ENCODE measurements around the gene PAQR4. TPM values are rescaled to one million over a fixed set of nuclear protein-coding genes. Genes with fewer than 3 reads are reported as not detected.

The PAQR4 gene
- total and polyA plus RNA-seq, 2 donors from 2014 or later: 3.5 to 5.9 TPM

GRCh38 chr16:2964475-2965336, 4.4 kb upstream of the PAQR4 start:
- no peak overlapping the region for H3K4me3 ChIP-seq (ENCODE audit: low read length in 3 of 3)
- no peak overlapping the region for H3K27ac ChIP-seq (ENCODE audit: low read depth in 2 of 2, low read length in 2 of 2)
- DNase-seq (peak; percentile 80 to 94 (median 84)), FAIRE-seq (no peak)
- H3K4me1 ChIP-seq (ENCODE audit: control insufficient read depth in 2 of 3, insufficient read depth in 2 of 3, low read depth in 1 of 3, low read length in 3 of 3): peaks cover 0 to 17% (median 0%) of the 10 kb centered on the region in 3 donors
- H3K36me3 ChIP-seq (ENCODE audit: control insufficient read depth in 2 of 3, insufficient read depth in 3 of 3, low read length in 3 of 3): no peaks in the 10 kb centered on the region
- intact Hi-C loops (cut with DNase I): no loop called here
- TF ChIP-seq, protein P1, sequence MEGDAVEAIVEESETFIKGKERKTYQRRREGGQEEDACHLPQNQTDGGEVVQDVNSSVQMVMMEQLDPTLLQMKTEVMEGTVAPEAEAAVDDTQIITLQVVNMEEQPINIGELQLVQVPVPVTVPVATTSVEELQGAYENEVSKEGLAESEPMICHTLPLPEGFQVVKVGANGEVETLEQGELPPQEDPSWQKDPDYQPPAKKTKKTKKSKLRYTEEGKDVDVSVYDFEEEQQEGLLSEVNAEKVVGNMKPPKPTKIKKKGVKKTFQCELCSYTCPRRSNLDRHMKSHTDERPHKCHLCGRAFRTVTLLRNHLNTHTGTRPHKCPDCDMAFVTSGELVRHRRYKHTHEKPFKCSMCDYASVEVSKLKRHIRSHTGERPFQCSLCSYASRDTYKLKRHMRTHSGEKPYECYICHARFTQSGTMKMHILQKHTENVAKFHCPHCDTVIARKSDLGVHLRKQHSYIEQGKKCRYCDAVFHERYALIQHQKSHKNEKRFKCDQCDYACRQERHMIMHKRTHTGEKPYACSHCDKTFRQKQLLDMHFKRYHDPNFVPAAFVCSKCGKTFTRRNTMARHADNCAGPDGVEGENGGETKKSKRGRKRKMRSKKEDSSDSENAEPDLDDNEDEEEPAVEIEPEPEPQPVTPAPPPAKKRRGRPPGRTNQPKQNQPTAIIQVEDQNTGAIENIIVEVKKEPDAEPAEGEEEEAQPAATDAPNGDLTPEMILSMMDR (IDR thresholded peaks at IDR 0.05; ENCODE audit: borderline replicate concordance, extremely low read depth, insufficient read depth): no peak
- no peaks in the 10 kb centered on the region for H3K9me3 ChIP-seq (ENCODE audit: control insufficient read depth in 2 of 3, insufficient read depth in 1 of 3, low read length in 3 of 3)
- no peak overlapping the region for H3K9ac ChIP-seq (ENCODE audit: low read length in 3 of 3)
- H3K27me3 ChIP-seq (ENCODE audit: control insufficient read depth, insufficient read depth, low read length): peaks cover 15% of the 10 kb centered on the region

GRCh38 chr16:2966043-2966807, 2.9 kb upstream of the PAQR4 start:
- H3K9ac ChIP-seq (ENCODE audit: low read length in 3 of 3): no peak overlapping the region
- TF ChIP-seq, protein P1 (IDR thresholded peaks at IDR 0.05; ENCODE audit: borderline replicate concordance, extremely low read depth, insufficient read depth): no peak
- H3K36me3 ChIP-seq (ENCODE audit: control insufficient read depth in 2 of 3, insufficient read depth in 3 of 3, low read length in 3 of 3): no peaks in the 10 kb centered on the region
- FAIRE-seq: no peak
- intact Hi-C loops (cut with DNase I): no loop called here
- peak in 2 of 5 donors; percentile 75 to 76 for DNase-seq
- peaks cover 15% of the 10 kb centered on the region for H3K27me3 ChIP-seq (ENCODE audit: control insufficient read depth, insufficient read depth, low read length)
- H3K4me1 ChIP-seq (ENCODE audit: control insufficient read depth in 2 of 3, insufficient read depth in 2 of 3, low read depth in 1 of 3, low read length in 3 of 3): peaks cover 0 to 19% (median 0%) of the 10 kb centered on the region in 3 donors
- no peaks in the 10 kb centered on the region for H3K9me3 ChIP-seq (ENCODE audit: control insufficient read depth in 2 of 3, insufficient read depth in 1 of 3, low read length in 3 of 3)
- no peak overlapping the region for H3K4me3 ChIP-seq (ENCODE audit: low read length in 3 of 3)
- H3K27ac ChIP-seq (ENCODE audit: low read depth in 2 of 2, low read length in 2 of 2): no peak overlapping the region

- Histone ChIP-seq H3K4me3 (ENCODE audit: low read length in 3 of 3) (no peak overlapping the region), H3K27me3 (ENCODE audit: control insufficient read depth, insufficient read depth, low read length) (peaks cover 15% of the 10 kb centered on the region), H3K4me1 (ENCODE audit: control insufficient read depth in 2 of 3, insufficient read depth in 2 of 3, low read depth in 1 of 3, low read length in 3 of 3) (peaks cover 0 to 19% (median 0%) of the 10 kb centered on the region in 3 donors), H3K9me3 (ENCODE audit: control insufficient read depth in 2 of 3, insufficient read depth in 1 of 3, low read length in 3 of 3) (no peaks in the 10 kb centered on the region), H3K27ac (ENCODE audit: low read depth in 2 of 2, low read length in 2 of 2) (no peak overlapping the region), H3K36me3 (ENCODE audit: control insufficient read depth in 2 of 3, insufficient read depth in 3 of 3, low read length in 3 of 3) (no peaks in the 10 kb centered on the region), H3K9ac (ENCODE audit: low read length in 3 of 3) (no peak overlapping the region)
- TF ChIP-seq, protein P1 (IDR thresholded peaks at IDR 0.05; ENCODE audit: borderline replicate concordance, extremely low read depth, insufficient read depth): peak; percentile 25
- FAIRE-seq: no peak
- intact Hi-C loops (cut with DNase I): no loop called here
- peak in 2 of 5 donors; percentile 48 to 84 for DNase-seq
Measured at GRCh38 chr16:2966808-2967191, 2.3 kb upstream of the PAQR4 start.
